ENCODE data around the gene HNRNPA2B1. TPM values are rescaled to one million over a fixed set of nuclear protein-coding genes. Genes with fewer than 3 reads are reported as not detected.

HNRNPA2B1 gene
- total RNA-seq, 1 donor from 2014 or later: 62.7 TPM

DNA sequence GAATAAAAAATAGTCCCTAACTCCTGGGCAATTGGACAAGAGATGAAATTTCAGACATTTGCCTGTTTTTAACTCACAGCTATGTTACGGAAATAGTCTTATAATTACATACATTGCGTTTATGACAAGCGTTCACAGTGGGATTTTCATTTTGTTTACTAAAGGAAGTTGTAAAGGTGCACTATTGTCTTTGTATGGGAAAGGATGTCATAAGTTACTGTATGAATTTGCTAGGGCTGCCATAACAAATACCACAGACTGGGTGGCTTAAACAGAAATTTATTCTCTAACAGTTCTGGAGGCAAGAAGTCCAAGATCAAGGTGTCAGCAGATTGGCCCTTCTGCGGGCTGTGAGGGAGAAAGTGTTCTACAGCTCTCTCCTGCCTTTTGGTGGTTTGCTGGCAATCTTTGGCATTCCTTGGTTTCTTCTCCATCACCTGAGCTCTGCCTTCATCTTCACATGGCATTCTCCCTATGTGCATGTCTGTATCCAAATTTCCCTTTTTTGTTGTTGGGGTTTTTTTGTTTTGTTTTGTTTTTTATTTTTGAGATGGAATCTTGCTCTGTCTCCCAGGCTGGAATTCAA is 42.9 kb downstream of the HNRNPA2B1 start:
- no peak overlapping the region for H3K4me3 ChIP-seq (ENCODE audit: low read depth, low read length)
- FAIRE-seq: no peak

DNA sequence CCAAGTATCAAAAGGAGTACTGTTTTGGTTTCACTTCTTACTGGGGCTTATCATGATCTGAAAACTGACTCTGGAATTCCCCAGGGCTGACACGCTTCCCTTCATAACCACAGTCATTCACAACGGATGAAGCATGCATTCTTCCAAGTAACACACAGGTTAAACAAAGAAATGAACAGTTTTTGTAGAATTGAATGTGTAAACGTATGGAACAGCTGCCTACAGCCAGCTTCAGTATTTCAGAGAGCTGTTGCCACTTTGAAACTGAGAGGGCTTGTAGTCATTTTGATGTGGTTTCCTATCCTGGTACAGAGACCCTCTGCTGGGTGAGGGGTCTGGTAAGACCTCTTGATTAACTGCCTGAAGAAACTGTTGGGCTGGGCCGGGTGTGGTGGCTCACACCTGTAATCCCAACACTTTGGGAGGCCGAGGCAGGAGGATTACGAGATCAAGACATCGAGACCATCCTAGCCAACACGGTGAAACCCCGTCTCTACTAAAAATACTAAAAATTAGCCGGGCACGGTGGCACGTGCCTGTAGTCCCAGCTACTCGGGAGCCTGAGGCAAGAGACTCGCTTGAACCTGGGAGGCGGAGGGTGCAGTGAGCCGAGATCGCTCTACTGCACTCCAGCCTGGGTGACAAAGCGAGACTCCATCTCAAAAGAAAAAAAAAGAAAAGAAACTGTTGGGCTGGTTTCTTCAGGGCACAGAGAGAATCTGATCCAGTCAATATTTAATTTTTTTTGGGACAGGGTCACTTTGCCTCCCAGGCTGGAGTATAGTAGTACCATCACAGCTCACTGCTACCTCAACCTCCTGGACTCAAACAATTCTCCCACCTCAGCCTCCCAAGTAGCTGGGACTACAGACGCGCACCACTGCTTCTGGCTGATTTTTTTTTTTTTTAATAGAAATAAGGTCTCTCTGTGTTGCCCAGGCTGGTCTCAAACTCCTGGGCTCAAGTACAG is 43.8 kb downstream of the HNRNPA2B1 start:
- TF ChIP-seq, protein P1, sequence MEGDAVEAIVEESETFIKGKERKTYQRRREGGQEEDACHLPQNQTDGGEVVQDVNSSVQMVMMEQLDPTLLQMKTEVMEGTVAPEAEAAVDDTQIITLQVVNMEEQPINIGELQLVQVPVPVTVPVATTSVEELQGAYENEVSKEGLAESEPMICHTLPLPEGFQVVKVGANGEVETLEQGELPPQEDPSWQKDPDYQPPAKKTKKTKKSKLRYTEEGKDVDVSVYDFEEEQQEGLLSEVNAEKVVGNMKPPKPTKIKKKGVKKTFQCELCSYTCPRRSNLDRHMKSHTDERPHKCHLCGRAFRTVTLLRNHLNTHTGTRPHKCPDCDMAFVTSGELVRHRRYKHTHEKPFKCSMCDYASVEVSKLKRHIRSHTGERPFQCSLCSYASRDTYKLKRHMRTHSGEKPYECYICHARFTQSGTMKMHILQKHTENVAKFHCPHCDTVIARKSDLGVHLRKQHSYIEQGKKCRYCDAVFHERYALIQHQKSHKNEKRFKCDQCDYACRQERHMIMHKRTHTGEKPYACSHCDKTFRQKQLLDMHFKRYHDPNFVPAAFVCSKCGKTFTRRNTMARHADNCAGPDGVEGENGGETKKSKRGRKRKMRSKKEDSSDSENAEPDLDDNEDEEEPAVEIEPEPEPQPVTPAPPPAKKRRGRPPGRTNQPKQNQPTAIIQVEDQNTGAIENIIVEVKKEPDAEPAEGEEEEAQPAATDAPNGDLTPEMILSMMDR (IDR thresholded peaks at IDR 0.05; ENCODE audit: insufficient read depth, low read length, severe bottlenecking): no peak
- FAIRE-seq (no peak), DNase-seq (ENCODE audit: low read depth) (peak; percentile 95)
- Histone ChIP-seq H3K4me3 (ENCODE audit: low read depth, low read length) (no peak overlapping the region), H3K36me3 (ENCODE audit: control insufficient read depth, insufficient read depth, low read length) (no peaks in the 10 kb centered on the region), H3K27me3 (ENCODE audit: control insufficient read depth, insufficient read depth, low read length) (no peaks in the 10 kb centered on the region)

More for the DNA sequence above, 42.9 kb downstream of the HNRNPA2B1 start:
- TF ChIP-seq, protein P1 (IDR thresholded peaks at IDR 0.05; ENCODE audit: insufficient read depth, low read length, severe bottlenecking): no peak
- no peaks in the 10 kb centered on the region for H3K27me3 ChIP-seq (ENCODE audit: control insufficient read depth, insufficient read depth, low read length)
- no peak for DNase-seq (ENCODE audit: low read depth)
- H3K36me3 ChIP-seq (ENCODE audit: control insufficient read depth, insufficient read depth, low read length): no peaks in the 10 kb centered on the region

DNA sequence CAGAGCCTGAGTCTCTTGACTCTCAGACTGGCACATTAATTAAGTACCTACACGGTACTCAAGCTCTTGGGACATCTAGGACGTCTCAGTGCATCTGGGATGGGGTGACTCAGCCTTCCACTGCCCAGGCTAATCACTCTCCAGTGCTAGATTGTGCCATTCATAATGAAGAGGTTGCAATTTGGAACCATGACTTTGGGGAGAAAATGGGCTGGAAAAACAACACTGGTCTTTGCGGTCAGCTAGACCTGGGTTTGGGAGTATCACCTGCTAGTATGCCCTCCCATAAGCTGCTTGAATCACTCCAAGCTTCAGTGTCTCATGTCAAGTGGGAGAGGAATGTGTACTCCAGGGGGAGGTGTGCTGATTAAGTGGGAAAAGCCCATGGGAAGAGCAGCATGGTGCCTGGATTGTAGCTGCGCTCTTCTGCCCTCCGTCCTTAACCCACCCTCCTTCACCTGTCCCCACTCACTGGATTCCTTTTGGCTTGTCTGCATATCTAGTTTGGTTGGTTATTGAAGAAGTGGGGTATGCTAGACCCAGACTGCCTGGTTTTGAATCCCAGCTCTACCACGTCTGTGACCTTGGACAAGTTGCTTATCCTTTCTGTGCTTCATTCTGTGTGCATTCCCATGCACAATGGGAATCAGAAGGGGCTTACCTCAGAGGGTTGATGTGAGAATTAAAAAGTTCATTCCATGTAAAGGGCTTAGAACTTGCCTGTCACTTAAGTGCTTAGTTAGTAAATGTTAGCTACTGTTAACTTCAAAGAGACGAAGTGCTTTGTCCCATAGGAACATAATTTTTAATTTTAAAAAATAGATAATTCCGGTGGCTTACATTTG is 44.8 kb downstream of the HNRNPA2B1 start:
- DNase-seq (ENCODE audit: low read depth): peak; percentile 79
- Histone ChIP-seq H3K27me3 (ENCODE audit: control insufficient read depth, insufficient read depth, low read length) (no peaks in the 10 kb centered on the region), H3K4me3 (ENCODE audit: low read depth, low read length) (no peak overlapping the region), H3K36me3 (ENCODE audit: control insufficient read depth, insufficient read depth, low read length) (no peaks in the 10 kb centered on the region)
- TF ChIP-seq, protein P1 (IDR thresholded peaks at IDR 0.05; ENCODE audit: insufficient read depth, low read length, severe bottlenecking): no peak
- no peak for FAIRE-seq

DNA sequence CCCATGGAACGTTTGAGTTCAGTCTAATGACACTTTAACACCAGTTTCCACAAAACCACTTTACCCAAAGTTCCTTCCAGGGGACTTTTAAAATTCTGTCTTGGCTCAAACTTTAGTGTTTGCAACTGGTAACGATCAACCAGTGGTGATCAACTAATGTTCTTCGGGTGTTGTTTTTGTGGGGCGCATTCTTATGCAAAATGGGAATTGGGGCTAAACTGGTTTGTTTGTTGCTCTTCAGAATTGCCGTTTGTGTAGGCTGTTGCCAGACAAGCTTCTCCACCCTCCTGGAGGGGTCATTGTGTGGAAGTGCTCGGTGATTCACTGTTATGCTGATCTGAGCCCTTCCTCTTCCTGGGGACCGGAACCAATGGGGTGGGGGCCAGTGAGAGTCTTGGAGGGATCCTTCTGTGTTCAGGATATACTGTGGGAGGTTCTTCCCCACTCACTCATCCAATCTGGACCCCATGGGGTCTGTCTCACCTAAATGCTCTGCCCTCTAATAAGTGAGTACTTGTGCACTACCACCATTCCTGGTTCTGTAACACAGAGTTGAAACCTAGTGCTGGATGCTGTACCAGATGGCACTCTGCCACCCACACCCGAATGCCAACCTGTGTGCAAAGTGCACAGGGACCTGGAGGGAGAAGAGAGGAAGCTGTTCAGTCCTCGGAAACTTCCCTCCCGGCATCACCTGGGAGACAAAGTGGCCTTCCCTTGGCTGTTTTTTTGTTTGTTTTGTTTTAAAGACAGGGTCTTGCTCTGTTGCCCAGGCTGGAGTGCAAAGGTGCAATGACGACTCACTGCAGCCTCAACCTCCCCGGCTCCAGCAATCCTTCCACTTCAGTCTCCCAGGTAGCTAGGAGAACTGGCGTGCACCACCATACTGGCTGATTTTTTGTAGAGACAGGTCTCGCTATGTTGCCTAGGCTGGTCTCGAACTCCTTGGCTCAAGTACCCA is 46.4 kb downstream of the HNRNPA2B1 start:
- no peak overlapping the region for H3K4me3 ChIP-seq (ENCODE audit: low read depth, low read length)
- DNase-seq (ENCODE audit: low read depth): peak; percentile 56
- no peak for FAIRE-seq

More for the DNA sequence above, 46.4 kb downstream of the HNRNPA2B1 start:
- TF ChIP-seq, protein P1 (IDR thresholded peaks at IDR 0.05; ENCODE audit: insufficient read depth, low read length, severe bottlenecking): no peak
- Histone ChIP-seq H3K27me3 (ENCODE audit: control insufficient read depth, insufficient read depth, low read length) (no peaks in the 10 kb centered on the region), H3K36me3 (ENCODE audit: control insufficient read depth, insufficient read depth, low read length) (no peaks in the 10 kb centered on the region)

Data from bronchial epithelial cell (primary cell).